Ovary (tissue), 9 donors: ENCODE results near the gene COMMD4. TPM values are rescaled to one million over a fixed set of nuclear protein-coding genes. Genes with fewer than 3 reads are reported as not detected.

Experiments
- DNase-seq, 5 donors: peaks; one replicate each; pipeline ENCODE4 v3.0.0-alpha.2; 2019 to 2020
- H3K27ac ChIP-seq, 2 donors: fragments of 200-600 bp; one replicate each; pipeline versions ENCODE4 v1.5.1 to v1.8.0; 2019 to 2022
- H3K27me3 ChIP-seq: fragments of 200-600 bp; one replicate; pipeline ENCODE4 v1.8.0; 2022
- H3K36me3 ChIP-seq: fragments of 200-600 bp; sonication (generic); one replicate; pipeline ENCODE4 v1.5.1; 2019
- H3K4me1 ChIP-seq: one replicate; pipeline ENCODE4 v1.8.1; 2013; ENCODE audit warnings: mild to moderate bottlenecking, moderate library complexity; ENCODE audit not compliant: insufficient read depth
- H3K4me3 ChIP-seq: fragments of 200-600 bp; sonication (generic); one replicate; pipeline ENCODE4 v1.5.1; 2017
- H3K9me3 ChIP-seq, 2 donors: fragments of 200-600 bp in 1 of 2; sonication (generic) in 1 of 2; one replicate each; pipeline versions ENCODE4 v1.5.1 to v1.8.1; 2013 to 2019; ENCODE audit warnings: mild to moderate bottlenecking in 1 of 2, moderate library complexity in 1 of 2
- CTCF ChIP-seq, 3 donors: fragments of 450-650 bp in 2 of 3; fragments of 200-600 bp in 1 of 3; IDR thresholded peaks; one replicate each; pipeline versions ENCODE4 v1.5.1 to v1.8.0; 2016 to 2022; ENCODE audit warnings: antibody characterized with exemption in 3 of 3, mild to moderate bottlenecking in 1 of 3
- EP300 ChIP-seq: sonication (generic); formaldehyde crosslinking; IDR thresholded peaks from one replicate; pipeline ENCODE4 v1.6.1; 2017; ENCODE audit warnings: antibody characterized with exemption
- POLR2A ChIP-seq: fragments of 450-650 bp; IDR thresholded peaks from one replicate; pipeline ENCODE4 v1.6.1; 2017; ENCODE audit warnings: antibody characterized with exemption, mild to moderate bottlenecking, moderate library complexity
- WGBS, 3 donors: extraction: QIAGEN DNeasy Blood & Tissue Kit in 1 of 3; methylation state at CpG; one replicate each; pipeline versions ENCODE4 v1.1.5 to v1.1.7; 2013 to 2017; 5-methylcytosine and 5-hydroxymethylcytosine counted together
- intact Hi-C, 4 donors: fragments of 100-400 bp; cut with DNase I; formaldehyde crosslinking; loops; one replicate each; pipeline versions ENCODE4 v1.11.0 to v1.15.1; 2022 to 2023
- polyA plus RNA-seq, 2 donors: library from polyadenylated mRNA; stranded (reverse); fragments of 200-250 nt in 1 of 2; fragments of 350-450 nt in 1 of 2; fragmentation: Illumina TruSeq in 1 of 2; extraction: RNeasy Lipid Tissue Mini Kit (QIAGEN cat#74804) in 1 of 2; gene quantifications; one replicate each; pipeline ENCODE4 v1.2.3, GENCODE V29; 2013 to 2014
- total RNA-seq, 7 donors: library from RNA; depleted of rRNA in 2 of 7; stranded (reverse); fragments of >200 nt in 2 of 7; fragmentation: NEBNext Ultra II Directional in 3 of 7; extraction: Animal tissue kit (Norgen Biotek cat#: 25700) in 3 of 7; gene quantifications; one replicate each; pipeline versions ENCODE4 v1.1.0 to v1.2.4, GENCODE V29; 2016 to 2023
- donor health status: DM: no; HTN: no; CAD: no; lungs with moderate emphysema.
- donor health status: DM: no; HTN: no; CAD: no.
- donor health status: Bipolar disorder and iron deficiency.
- donor health status: DM: yes; HTN: yes; CAD: no.
- donor health status: DM: no; HTN: no; CAD: no.
- donor health status: DM: yes; HTN: yes; CAD: no.

Gene COMMD4
- total and polyA plus RNA-seq, 9 donors: 12.1 to 67.9 (median 42.0) TPM

GRCh38 chr15:75354454-75354853 lies 18.6 kb downstream of the COMMD4 start:
- Histone ChIP-seq H3K27me3 (no peaks in the 10 kb centered on the region), H3K27ac (no peak overlapping the region), H3K36me3 (no peaks in the 10 kb centered on the region), H3K9me3 (no peaks in the 10 kb centered on the region), H3K4me1 (no peaks in the 10 kb centered on the region), H3K4me3 (no peak overlapping the region)
- intact Hi-C loops: no loop called here
- no peak for TF ChIP-seq EP300
- no peak for TF ChIP-seq CTCF (IDR thresholded peaks at IDR 0.05)
- TF ChIP-seq POLR2A: no peak
- DNase-seq: peak in 2 of 5 donors; percentile 12 to 15
- 74 to 88% (median 80%) methylated on average over 7 of the region's 7 CpGs for WGBS, 3 donors

DNA sequence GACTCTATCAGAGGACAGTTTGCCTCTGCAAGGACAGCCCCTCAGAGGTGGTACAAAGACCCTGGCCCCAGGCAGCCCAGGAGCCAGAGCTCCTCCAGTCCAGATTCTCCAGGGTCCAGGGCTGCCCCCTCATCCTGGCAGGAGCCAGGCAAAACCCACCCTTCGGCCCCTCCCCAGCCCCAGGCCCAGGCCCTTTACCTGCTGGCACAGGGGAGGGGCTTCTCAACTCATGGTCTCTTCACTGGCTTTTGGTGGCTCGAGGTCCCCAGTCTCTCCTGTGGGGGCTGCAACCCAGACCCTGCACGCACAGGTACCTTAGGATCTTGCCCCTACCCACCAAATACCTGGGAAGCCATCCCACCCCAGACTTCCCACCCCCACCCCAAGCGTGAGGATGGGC lies 19.5 kb downstream of the COMMD4 start:
- H3K4me1 ChIP-seq: no peaks in the 10 kb centered on the region
- no peaks in the 10 kb centered on the region for H3K36me3 ChIP-seq
- no peak overlapping the region for H3K4me3 ChIP-seq
- WGBS, 3 donors: 91 to 92% (median 92%) methylated on average over 4 of the region's 4 CpGs
- peak in 2 of 5 donors; percentile 11 for DNase-seq
- no peaks in the 10 kb centered on the region for H3K27me3 ChIP-seq
- TF ChIP-seq EP300 (no peak), POLR2A (no peak), CTCF (IDR thresholded peaks at IDR 0.05) (no peak)
- H3K27ac ChIP-seq: no peak overlapping the region
- H3K9me3 ChIP-seq: no peaks in the 10 kb centered on the region
- intact Hi-C loops: no loop called here

- Histone ChIP-seq H3K36me3 (no peaks in the 10 kb centered on the region), H3K27ac (no peak overlapping the region), H3K4me1 (no peaks in the 10 kb centered on the region), H3K9me3 (no peaks in the 10 kb centered on the region), H3K4me3 (no peak overlapping the region), H3K27me3 (no peaks in the 10 kb centered on the region)
- no peak for TF ChIP-seq CTCF (IDR thresholded peaks at IDR 0.05)
- no peak for TF ChIP-seq EP300
- TF ChIP-seq POLR2A: no peak
- intact Hi-C loops: no loop called here
- 77 to 79% (median 78%) methylated on average over 28 of the region's 28 CpGs for WGBS, 3 donors
- peak in 2 of 5 donors; percentile 18 to 19 for DNase-seq
Observed at GRCh38 chr15:75356006-75356405, 20.1 kb downstream of the COMMD4 start.

- peak in 2 of 5 donors; percentile 19 for DNase-seq
- H3K4me1 ChIP-seq: no peaks in the 10 kb centered on the region
- no peaks in the 10 kb centered on the region for H3K27me3 ChIP-seq
- no peaks in the 10 kb centered on the region for H3K36me3 ChIP-seq
- H3K9me3 ChIP-seq: no peaks in the 10 kb centered on the region
- no peak overlapping the region for H3K27ac ChIP-seq
- 92 to 94% (median 92%) methylated on average over 20 of the region's 20 CpGs for WGBS, 3 donors
- H3K4me3 ChIP-seq: no peak overlapping the region
- intact Hi-C loops: no loop called here
- TF ChIP-seq POLR2A (no peak), EP300 (no peak), CTCF (IDR thresholded peaks at IDR 0.05) (no peak)
Observed at GRCh38 chr15:75356517-75356916, 20.7 kb downstream of the COMMD4 start.
